Activated CD8-positive, alpha-beta memory T cell treated with anti-CD3 and anti-CD28 coated beads for 48 hours (primary cell): Measurements from ENCODE around the gene EIF3M.

Source experiments
- DNase-seq, 3 experiments: peaks; one replicate each; pipeline ENCODE4 v3.0.0-alpha.2; 2020; ENCODE audit warnings: low read depth in 2 of 3, low spot score in 2 of 3

Gene EIF3M

GRCh38 chr11:32583459-32584271 is at the start of gene EIF3M:
EIF3M (plus strand) TSS chr11:32583831; CDS start chr11:32583888, 57 bp downstream.
- DNase-seq = peak; percentile 74 to 86 (median 82)

GRCh38 chr11:32538804-32539203 is 44.8 kb upstream of the EIF3M start:
- DNase-seq = no peak

- DNase-seq = no peak
These were observed 33.9 kb upstream of the EIF3M start for GRCh38 chr11:32549611-32550187.

DNA sequence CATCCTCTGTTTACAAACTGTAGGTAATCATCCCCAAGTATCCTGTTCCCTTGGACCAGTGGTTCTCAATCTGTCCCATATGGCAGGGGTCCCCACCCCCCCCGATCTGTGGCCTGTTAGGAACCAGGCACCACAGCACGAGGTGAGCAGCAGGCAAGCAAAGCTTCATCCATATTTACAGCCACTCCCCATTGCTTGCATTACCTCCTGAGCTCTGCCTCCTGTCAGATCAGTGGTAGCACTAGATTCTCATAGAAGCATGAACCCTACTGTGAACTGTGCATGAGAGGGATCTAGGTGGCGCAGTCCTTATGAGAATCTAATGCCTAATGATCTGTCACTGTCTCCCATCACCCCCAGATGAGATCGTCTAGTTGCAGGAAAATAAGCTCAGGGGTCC is 33.4 kb upstream of the EIF3M start:
- no peak for DNase-seq

- no peak for DNase-seq
These were observed 28.5 kb upstream of the EIF3M start for GRCh38 chr11:32555091-32555490.

GRCh38 chr11:32555895-32556294 is 27.7 kb upstream of the EIF3M start:
- DNase-seq = no peak

DNA sequence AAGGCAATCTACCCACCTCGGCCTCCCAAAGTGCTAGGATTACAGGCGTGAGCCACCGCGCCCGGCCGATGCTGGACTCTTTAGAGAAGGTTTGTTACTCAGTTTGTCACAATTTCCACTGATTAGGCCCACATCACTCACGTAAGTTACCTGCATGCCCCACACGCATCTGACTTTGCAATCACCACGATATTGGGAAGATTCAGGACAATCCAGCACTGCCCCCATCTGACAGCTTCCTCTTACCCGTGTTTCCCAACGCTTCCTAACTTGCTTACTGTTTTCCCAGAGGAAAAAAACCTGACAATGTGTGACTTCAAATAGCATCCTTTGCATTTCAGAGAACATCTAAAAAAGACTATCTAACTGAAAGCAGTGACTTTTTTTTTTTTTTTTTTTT is 21.8 kb upstream of the EIF3M start:
- no peak for DNase-seq

- DNase-seq = no peak
These were observed 20.6 kb upstream of the EIF3M start for GRCh38 chr11:32562839-32563599.

DNA sequence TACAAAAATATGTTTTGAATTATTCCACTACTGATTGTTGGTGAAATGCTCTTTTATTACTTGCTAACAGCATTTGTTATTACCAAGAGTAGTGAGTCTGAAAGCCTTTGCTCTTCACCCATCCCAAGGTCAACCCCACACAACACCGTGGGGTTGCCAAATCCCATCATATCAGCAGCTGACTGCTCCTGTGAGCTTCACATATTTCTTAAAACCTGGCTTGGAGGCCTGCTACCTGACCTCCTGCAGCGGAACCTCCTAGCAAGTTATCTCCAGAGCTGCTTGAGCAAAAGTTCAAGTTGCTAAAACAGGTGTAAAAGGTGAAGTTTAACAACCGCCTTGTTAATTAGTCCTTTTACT is 20.1 kb upstream of the EIF3M start:
- DNase-seq = no peak

DNA sequence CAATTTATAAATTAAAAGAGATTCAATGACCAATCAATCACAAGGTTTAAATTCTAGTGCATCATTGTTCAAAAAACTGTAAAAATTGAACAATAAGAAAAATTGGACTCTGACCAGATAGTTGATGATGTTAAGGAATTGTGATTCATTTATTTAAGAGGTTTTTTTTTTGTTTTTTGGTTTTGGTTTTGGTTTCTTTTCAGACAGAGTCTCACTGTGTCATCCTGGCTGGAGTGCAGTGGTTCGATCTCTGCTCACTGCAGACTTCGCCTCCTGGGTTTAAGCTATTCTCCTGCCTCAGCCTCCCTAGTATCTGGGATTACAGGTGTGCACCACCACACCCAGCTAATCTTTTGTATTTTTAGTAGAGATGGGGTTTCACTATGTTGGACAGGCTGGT is 17.1 kb upstream of the EIF3M start:
- DNase-seq = no peak

DNA sequence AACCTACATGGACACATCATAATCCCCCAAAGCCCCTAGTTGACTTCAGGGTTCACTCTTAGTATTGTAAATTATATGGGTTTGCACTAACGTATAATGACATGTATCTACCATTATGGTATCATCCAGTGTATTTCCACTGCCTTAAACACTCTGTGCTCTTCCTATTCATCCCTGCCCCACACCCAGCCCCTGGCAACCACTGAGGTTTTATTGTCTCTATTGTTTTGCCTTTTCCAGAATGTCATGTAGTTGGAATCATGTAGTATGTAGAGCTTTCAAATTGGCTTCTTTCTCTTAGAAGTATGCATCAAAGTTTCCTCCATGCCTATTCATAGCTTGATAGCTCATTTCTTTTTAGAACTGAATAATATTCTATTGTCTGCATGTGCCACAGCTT is 16.5 kb upstream of the EIF3M start:
- DNase-seq = no peak

DNA sequence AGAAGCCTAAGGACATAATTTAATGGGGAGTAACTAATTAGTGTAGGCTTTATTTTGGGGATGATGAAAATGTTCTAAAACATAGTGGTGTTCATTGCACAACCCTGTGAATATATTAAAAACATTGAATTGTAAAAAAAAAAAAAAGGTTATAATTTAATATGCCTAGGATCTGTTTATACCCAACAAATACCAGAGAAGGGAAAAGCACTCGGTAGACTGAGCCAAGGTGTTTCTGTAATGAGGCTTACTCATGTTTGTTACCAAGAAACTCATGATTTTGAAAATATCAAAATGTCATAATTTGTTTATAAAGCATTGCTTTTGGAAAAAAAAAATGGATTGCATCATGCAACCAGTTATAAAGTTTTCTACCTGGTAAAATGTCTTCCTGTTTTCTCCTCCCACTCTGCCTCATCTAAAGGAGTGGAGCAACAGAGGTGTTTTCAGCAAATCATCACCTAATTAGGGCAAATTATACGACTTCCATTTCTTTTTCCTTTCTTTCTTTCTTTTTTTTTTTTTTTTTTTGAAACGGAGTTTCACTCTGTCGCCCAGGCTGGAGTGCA is 14.2 kb upstream of the EIF3M start:
- DNase-seq = no peak

GRCh38 chr11:32571039-32571438 is 12.6 kb upstream of the EIF3M start:
- DNase-seq = no peak

DNA sequence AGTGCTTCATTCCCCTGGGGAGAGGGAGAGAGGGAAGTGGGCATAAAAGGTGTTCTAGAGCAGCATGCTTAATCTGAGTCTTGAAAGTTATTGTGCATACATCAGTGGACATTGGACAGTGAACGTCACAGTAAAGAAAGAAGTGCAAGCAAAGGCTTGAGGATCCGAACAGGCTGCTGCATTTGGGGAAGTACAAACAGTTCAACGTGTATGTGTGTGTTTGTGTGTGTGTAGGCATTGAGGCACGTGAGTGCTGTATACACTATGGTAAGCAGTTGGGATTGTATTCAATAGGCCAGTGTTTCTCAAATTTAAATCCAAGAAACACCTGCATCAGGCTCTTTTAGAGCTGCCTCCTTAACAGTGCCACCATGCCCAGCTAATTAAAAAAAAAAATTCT is 10.4 kb upstream of the EIF3M start:
- DNase-seq = no peak

DNA sequence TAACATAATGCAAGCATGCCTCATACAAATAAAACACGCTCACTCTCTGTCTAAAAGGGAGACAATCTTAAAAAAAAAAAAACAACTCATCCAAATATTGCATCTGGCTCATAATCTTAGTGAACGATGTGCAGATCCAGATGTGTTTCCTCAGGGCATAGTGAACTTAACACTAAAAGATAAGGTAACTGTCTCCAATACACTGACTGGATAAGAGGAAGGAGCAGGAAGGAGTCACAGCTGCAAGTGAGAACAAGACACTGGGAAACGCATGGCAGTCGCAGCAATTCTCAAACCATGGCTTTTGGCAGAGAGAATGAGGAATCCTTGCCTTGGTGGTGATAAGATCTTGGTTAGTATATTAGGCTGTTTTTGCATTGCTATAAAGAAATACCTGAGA is 9.2 kb upstream of the EIF3M start:
- no peak for DNase-seq

GRCh38 chr11:32575070-32575469 is 8.6 kb upstream of the EIF3M start:
- DNase-seq = no peak

DNA sequence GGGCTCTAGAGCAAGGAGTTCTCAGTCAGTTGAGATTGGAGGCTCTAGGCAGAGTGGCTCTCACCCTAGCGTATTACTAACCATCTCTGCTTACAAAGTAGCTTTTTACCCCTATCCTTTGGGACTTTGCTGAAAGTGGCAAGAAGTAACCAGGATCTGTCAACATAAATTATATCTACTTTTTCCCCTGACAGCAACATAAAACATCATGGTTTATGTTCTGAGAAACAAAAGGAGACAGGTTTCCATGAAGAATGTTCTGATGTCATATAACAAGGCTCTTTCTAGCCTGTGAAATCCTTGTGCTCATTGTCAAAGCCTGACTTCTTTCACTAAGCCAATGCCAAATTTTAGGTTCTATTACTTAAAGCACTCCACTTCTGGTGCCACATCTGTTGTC is 7.2 kb upstream of the EIF3M start:
- no peak for DNase-seq

GRCh38 chr11:32580967-32581366 is 2.7 kb upstream of the EIF3M start:
- no peak for DNase-seq

- DNase-seq = no peak
These were observed 2.1 kb upstream of the EIF3M start for GRCh38 chr11:32581556-32581955.

GRCh38 chr11:32584921-32585320 is 1.3 kb downstream of the EIF3M start:
- no peak for DNase-seq

- no peak for DNase-seq
These were observed 3.1 kb downstream of the EIF3M start for GRCh38 chr11:32586576-32587190.
